SK-N-MC (cell line): ENCODE measurements around the gene SRSF2.

ENCODE experiments used
- EZH2 ChIP-seq: fragments of 200-600 bp; sonication (generic); IDR thresholded peaks from one replicate; pipeline ENCODE4 v1.6.1; 2017; ENCODE audit warnings: antibody characterized with exemption
- FOXP2 ChIP-seq: optimal IDR thresholded peaks from 2 replicates; pipeline ENCODE3; 2011; ENCODE audit warnings: mild to moderate bottlenecking, moderate library complexity; ENCODE audit not compliant: insufficient read depth; ENCODE audit errors: extremely low read length, control extremely low read depth
- POLR2AphosphoS5 ChIP-seq: IDR thresholded peaks from 2 replicates; pipeline ENCODE4 v1.6.1; 2012; ENCODE audit warnings: mild to moderate bottlenecking, low read depth, low read length, borderline replicate concordance

DNA sequence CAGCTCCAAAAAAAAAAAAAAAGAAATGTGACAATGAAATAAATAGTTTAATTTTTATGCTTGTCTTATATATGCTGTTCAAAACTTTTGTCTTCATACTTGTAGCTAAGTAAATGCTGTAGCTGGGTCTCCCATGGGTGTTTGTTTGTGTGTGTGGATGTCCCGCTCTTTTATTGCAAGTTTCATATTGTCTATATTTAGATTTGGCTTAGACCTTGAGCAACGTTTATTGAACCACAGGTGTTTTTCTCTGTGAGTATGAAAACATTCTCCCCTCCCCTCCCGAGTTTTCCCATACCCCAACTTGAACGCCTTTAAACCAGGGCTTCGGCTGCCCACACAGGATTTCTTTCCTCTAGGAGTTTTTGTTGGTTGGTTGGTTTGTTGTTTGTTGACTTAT, 46.0 kb upstream of the SRSF2 start:
- TF ChIP-seq EZH2 (no peak), POLR2AphosphoS5 (no peak), FOXP2 (no peak)
